Measurements from ENCODE around the gene LMBR1. TPM values are rescaled to one million over a fixed set of nuclear protein-coding genes. Genes with fewer than 3 reads are reported as not detected.

The LMBR1 gene
- total and polyA plus RNA-seq, 2 of the 13 experiments (the other 11 are each of a cell fraction or from before 2014, with no cell fraction given) = 20.9 to 39.6 TPM

- ChIA-PET POLR2A (no interaction called here), CTCF (ENCODE audit: low intra/inter-chr PET ratio, low total read pairs) (no interaction called here)
- Histone ChIP-seq H3K27ac (ENCODE audit: extremely low read length, insufficient read depth, low read length) (no peak overlapping the region), H3K36me3 (replicated peaks in 1 of 2; ENCODE audit: control insufficient read depth in 1 of 2, insufficient read depth in 2 of 2, low read length in 2 of 2) (peaks cover 2% of the 10 kb centered on the region in 2 experiments; a peak in 1 of 5 replicates), H3K4me3 (replicated peaks in 1 of 3; ENCODE audit: insufficient read depth in 1 of 3, low read depth in 2 of 3, low read length in 3 of 3) (no peak overlapping the region), H3K9ac (ENCODE audit: insufficient read depth, low read depth, low read length) (no peak overlapping the region), H3K4me2 (ENCODE audit: low read depth, low read length) (no peak overlapping the region; the same call in 1 of the 2 replicates), H2AFZ (ENCODE audit: low read length) (no peak overlapping the region), H4K20me1 (ENCODE audit: insufficient read depth, low read length) (peaks cover 6% of the 10 kb centered on the region; the same call in 1 of the 2 replicates), H3K27me3 (ENCODE audit: control insufficient read depth in 1 of 2, insufficient read depth in 2 of 2, low read length in 2 of 2) (no peaks in the 10 kb centered on the region), H3K9me3 (ENCODE audit: low read length) (no peaks in the 10 kb centered on the region), H3K79me2 (ENCODE audit: insufficient read depth, low read length) (no peaks in the 10 kb centered on the region), H3K4me1 (ENCODE audit: insufficient read depth, low read length) (peaks cover 37% of the 10 kb centered on the region)
- no peak for FAIRE-seq
- no TSS peak for BruUV-seq (replicated peaks)
- peak; percentile 87 for ATAC-seq
- peak; percentile 80 for DNase-seq (ENCODE audit: low spot score)
- intact Hi-C loops (cut with micrococcal nuclease; ENCODE audit: unreplicated experiment) (loop anchor here (5.0 kb wide), 1 partner anchor 80 kb away; no protein-coding TSS in a partner anchor), in situ Hi-C loops (cut with HindIII; ENCODE audit: extremely low pct_ligation_motif_present, low pct_unique_long_range_greater_than_20kb) (no loop called here)
- 14% methylated on average over 1 of the region's 1 CpG for WGBS (ENCODE audit: low lambda C conversion rate)
- no peak for TF ChIP-seq SKI (IDR thresholded peaks at IDR 0.05; ENCODE audit: partially characterized antibody)
- TF ChIP-seq ZNF879 (CRISPR knock-in tag; IDR thresholded peaks at IDR 0.05) = no peak
- TF ChIP-seq SNAPC4 (CRISPR knock-in tag; IDR thresholded peaks at IDR 0.05) = no peak
- no peak for TF ChIP-seq ZSCAN25 (CRISPR knock-in tag; IDR thresholded peaks at IDR 0.05)
- no peak for TF ChIP-seq MED13 (CRISPR knock-in tag; IDR thresholded peaks at IDR 0.05)
- TF ChIP-seq ONECUT2 (CRISPR knock-in tag; IDR thresholded peaks at IDR 0.05) = no peak
- no peak for TF ChIP-seq ZNF747 (CRISPR knock-in tag; IDR thresholded peaks at IDR 0.05; ENCODE audit: borderline replicate concordance)
- 0 out of 2 replicates have a peak, but pooled peaks have one; percentile 24 for TF ChIP-seq TFE3 (CRISPR knock-in tag; IDR thresholded peaks at IDR 0.05)
- no peak for TF ChIP-seq ZNF34 (CRISPR knock-in tag; IDR thresholded peaks at IDR 0.05; ENCODE audit: borderline replicate concordance)
- no peak for TF ChIP-seq NCOA1 (CRISPR knock-in tag; IDR thresholded peaks at IDR 0.05)
- no peak for TF ChIP-seq ZNF142 (CRISPR knock-in tag; IDR thresholded peaks at IDR 0.05)
- TF ChIP-seq ELF4 (CRISPR knock-in tag; IDR thresholded peaks at IDR 0.05; ENCODE audit: borderline replicate concordance) = no peak
These were observed 145.3 kb downstream of the LMBR1 start for GRCh38 chr7:156747718-156748117.

Measured in HepG2 (cell line).